C4-2B (cell line): Measurements from ENCODE around the gene KLK15.

ENCODE experiments used
- ZFX ChIP-seq: fragments of 450-650 bp; IDR thresholded peaks from 2 replicates; pipeline ENCODE4 v1.6.1; 2017
- TF ChIP-seq, protein P1 (sequence below): fragments of 450-650 bp; conservative IDR thresholded peaks from 2 replicates; pipeline ENCODE4 v1.5.1; 2017; ENCODE audit warnings: mild to moderate bottlenecking

DNA sequence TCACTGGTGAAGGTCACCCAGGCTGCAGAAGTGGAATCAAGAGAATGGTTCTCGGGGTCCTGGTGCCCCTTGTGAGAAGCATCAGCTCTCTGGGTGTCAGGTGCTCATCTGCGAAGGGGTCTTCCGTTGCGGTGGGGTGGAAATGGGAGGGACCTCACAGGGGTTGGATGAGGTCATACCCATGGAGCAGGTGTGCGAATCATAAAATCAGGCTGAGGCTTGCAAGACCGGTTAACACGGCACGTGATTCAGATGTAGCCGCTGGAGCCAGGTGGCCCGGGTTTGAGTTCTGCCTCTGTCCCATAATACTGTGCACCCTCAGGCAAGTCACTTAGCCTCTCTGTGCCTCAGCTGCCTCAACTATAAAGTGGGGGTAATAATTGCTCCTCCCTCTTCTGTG, 3.9 kb upstream of the KLK15 start:
- TF ChIP-seq, protein P1, sequence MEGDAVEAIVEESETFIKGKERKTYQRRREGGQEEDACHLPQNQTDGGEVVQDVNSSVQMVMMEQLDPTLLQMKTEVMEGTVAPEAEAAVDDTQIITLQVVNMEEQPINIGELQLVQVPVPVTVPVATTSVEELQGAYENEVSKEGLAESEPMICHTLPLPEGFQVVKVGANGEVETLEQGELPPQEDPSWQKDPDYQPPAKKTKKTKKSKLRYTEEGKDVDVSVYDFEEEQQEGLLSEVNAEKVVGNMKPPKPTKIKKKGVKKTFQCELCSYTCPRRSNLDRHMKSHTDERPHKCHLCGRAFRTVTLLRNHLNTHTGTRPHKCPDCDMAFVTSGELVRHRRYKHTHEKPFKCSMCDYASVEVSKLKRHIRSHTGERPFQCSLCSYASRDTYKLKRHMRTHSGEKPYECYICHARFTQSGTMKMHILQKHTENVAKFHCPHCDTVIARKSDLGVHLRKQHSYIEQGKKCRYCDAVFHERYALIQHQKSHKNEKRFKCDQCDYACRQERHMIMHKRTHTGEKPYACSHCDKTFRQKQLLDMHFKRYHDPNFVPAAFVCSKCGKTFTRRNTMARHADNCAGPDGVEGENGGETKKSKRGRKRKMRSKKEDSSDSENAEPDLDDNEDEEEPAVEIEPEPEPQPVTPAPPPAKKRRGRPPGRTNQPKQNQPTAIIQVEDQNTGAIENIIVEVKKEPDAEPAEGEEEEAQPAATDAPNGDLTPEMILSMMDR = no peak
- TF ChIP-seq ZFX = no peak
